ENCODE measurements around the gene PPARG.
"Not testable (repeated sequence)": the region's sequence is repeated elsewhere in the genome, so short reads cannot be mapped to it uniquely, and the experiment has no call there.

The PPARG gene

DNA sequence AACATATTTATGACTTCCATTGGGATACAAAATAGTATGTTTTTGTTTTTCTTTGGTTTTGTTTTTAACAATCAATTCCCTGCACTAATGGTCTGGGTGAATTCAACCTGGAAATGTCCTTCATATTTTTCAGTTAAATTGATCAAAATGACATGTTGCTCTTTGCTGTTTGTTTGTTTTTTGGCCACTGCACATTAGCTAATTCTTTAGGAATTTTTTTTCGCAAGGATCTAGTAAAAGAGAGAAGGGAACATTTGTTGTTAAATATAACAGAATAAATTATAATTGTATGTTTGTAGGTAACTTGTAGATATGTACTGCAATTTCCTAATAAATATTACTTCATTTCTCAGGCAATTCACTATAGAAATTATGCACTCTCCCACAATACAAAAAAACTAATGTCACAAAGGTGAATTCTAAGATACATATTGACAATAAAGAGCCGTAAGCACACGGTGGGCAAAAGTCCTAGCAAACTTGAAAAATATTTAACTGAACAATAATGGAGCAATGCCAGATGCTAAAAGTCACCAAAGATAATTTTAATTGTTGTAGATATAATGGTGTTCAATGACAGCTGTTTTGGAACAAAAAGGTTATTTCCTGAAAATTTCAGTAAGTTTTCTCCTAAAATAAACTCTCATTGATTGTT, 21.4 kb upstream of the PPARG start:
- in situ Hi-C loops (cut with HindIII; ENCODE audit: low sequenced_read_pairs): no loop called here
- DNase-seq (ENCODE audit: low read depth): no peak
- TF ChIP-seq, protein P1, sequence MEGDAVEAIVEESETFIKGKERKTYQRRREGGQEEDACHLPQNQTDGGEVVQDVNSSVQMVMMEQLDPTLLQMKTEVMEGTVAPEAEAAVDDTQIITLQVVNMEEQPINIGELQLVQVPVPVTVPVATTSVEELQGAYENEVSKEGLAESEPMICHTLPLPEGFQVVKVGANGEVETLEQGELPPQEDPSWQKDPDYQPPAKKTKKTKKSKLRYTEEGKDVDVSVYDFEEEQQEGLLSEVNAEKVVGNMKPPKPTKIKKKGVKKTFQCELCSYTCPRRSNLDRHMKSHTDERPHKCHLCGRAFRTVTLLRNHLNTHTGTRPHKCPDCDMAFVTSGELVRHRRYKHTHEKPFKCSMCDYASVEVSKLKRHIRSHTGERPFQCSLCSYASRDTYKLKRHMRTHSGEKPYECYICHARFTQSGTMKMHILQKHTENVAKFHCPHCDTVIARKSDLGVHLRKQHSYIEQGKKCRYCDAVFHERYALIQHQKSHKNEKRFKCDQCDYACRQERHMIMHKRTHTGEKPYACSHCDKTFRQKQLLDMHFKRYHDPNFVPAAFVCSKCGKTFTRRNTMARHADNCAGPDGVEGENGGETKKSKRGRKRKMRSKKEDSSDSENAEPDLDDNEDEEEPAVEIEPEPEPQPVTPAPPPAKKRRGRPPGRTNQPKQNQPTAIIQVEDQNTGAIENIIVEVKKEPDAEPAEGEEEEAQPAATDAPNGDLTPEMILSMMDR (IDR thresholded peaks at IDR 0.05; ENCODE audit: low read depth, low read length, missing control alignments): no peak
- no peak overlapping the region for H3K4me3 ChIP-seq (ENCODE audit: low read depth, low read length)

DNA sequence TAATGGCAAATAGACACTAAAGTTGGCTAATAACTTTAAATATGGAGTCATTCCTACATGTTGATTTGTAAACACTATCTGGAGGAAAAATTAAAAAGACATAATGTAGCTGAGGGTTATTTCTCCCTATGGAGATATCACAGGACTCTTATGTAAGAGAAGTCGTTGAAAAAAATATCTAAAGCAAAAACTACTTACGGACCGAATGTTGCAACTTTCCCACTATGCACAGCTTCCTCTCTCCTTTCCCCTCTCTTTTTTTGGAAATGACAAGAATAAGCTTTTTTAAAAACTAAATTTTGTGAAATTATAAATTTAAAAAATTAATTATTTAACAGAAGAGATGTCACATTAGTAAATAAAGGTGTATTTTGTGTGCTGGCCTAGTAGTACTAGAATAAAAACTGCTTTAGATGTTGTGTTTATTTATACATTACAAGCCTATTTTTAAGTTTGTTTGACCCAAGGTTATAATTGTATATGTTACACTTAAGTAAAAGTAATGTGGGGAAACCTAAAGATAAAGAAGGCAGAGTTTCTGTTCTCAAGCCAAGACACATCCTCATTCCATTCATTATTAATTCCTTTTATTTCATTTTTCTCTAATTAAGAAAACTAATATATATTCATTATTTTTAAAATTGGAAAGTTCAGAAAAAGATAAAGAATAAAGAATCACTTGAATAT, 20.7 kb upstream of the PPARG start:
- no peak overlapping the region for H3K4me3 ChIP-seq (ENCODE audit: low read depth, low read length)
- no peak for DNase-seq (ENCODE audit: low read depth)
- TF ChIP-seq, protein P1 (IDR thresholded peaks at IDR 0.05; ENCODE audit: low read depth, low read length, missing control alignments): no peak
- in situ Hi-C loops (cut with HindIII; ENCODE audit: low sequenced_read_pairs): no loop called here

DNA sequence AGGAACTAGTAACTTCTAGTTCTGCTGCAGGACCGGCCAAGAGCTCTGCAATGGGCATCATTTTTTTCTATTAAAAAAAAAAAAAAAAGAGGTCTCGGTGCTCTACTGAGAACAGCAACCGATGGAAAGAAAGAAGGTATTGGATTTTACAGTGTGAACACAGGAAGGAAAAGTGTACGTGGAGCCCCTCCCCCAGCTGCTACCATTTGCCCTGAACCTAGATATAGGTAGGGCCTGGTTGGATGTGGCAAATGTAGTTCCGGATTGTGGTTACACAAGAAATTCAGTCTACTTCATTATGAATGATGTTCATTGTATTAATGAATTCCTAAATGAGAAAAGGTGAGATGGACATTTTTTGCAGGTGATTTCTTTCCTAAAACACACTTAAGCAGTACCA, 17.9 kb upstream of the PPARG start:
- TF ChIP-seq, protein P1 (IDR thresholded peaks at IDR 0.05; ENCODE audit: low read depth, low read length, missing control alignments): no peak
- in situ Hi-C loops (cut with HindIII; ENCODE audit: low sequenced_read_pairs): no loop called here

DNA sequence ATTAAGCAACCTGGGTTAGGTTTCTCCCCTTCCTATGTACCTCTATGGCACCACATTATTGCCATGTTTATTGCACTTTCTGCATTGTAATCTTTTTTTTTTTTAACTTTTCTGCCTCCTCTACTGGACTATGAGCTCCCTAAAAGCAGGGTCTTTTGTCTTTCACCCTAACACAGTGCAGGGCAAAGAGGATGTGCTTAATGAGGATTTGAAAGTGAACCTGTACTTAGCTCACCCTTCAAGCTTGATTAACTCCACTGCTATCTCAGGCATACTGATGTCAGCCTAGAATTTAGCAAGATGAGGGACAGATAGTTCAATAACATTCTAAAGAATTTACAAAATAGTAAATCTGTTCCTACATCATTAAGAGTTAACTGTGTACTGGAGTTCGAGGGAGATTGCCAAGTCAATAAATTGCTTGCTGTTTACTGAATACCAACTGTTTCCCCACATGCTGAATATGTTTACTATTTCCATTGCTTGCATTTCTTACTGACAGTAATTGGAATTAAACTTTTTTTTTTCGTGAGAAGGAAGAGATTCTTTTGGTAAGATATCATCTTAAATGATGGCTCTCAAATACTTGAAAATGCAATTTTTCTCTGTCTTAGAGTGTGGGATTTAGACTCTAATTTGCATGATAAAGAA, 15.7 kb upstream of the PPARG start:
- no peak overlapping the region for H3K4me3 ChIP-seq (ENCODE audit: low read depth, low read length)
- TF ChIP-seq, protein P1 (IDR thresholded peaks at IDR 0.05; ENCODE audit: low read depth, low read length, missing control alignments): no peak
- no peak for DNase-seq (ENCODE audit: low read depth)
- in situ Hi-C loops (cut with HindIII; ENCODE audit: low sequenced_read_pairs): no loop called here

More for the DNA sequence above, 17.9 kb upstream of the PPARG start:
- no peak for DNase-seq (ENCODE audit: low read depth)
- no peak overlapping the region for H3K4me3 ChIP-seq (ENCODE audit: low read depth, low read length)

DNA sequence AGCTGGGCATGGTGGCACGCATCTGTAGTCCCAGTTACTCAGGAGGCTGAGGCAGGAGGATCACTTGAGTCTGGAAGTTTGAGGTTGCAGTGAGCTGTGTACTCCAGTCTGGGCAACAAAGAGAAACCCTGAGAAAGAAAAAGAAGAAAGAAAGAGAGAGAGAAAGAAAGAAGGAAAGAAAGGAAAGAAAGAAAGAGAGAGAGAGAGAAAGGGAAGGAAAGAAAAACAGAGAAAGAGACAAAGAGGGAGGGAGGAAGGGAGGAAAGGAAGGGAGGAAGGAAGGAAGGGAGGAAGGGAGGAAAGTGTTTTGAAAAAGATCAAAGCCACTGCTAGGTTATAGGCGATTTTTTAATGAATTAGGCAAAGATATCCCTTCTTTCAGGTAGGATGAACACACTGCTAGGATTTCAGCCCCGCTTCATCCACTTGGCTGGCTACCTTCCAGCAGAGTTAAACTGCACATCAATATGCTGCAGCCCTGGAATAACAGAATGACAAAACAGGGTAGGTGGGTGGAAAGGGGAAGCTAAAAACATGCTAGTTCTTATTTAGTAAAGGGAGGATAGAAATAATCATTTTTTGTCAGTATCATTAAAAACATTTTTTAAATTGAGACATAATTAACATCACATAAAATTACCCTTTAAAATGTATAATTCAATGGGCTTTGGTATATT, 12.8 kb upstream of the PPARG start:
- no peak for DNase-seq (ENCODE audit: low read depth)
- in situ Hi-C loops (cut with HindIII; ENCODE audit: low sequenced_read_pairs): no loop called here
- no peak overlapping the region for H3K4me3 ChIP-seq (ENCODE audit: low read depth, low read length)
- TF ChIP-seq, protein P1 (IDR thresholded peaks at IDR 0.05; ENCODE audit: low read depth, low read length, missing control alignments): no peak

DNA sequence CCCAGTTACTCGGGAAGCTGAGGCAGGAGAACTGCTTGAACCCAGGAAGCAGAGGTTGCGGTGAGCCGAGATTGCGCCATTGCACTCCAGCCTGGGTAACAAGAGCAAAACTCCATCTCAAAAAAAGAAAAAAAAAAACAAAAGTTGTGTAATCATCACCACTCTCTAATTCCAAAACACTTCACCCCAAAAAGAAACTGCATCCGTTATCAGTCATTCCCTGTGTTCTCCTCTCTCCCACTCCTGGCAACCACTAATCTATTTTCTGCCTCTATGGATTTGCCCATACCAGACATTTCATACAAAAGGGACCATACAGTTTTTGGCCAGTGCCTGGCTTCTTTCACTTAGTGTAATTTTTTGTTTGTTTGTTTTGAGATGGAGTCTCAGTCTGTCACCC, 12.0 kb upstream of the PPARG start:
- in situ Hi-C loops (cut with HindIII; ENCODE audit: low sequenced_read_pairs); H3K4me3 ChIP-seq (ENCODE audit: low read depth, low read length); DNase-seq (ENCODE audit: low read depth): not testable (repeated sequence)

All from astrocyte of the cerebellum (primary cell).